Suppressor macrophage (primary cell): Measurements from ENCODE around the gene GOLGA6L24.
"Not testable (repeated sequence)": the region's sequence is repeated elsewhere in the genome, so short reads cannot be mapped to it uniquely, and the experiment has no call there.

ENCODE experiments used
- DNase-seq, 4 experiments: peaks; one replicate each; pipeline ENCODE4 v3.0.0-alpha.2; 2020 to 2022
- total RNA-seq, 17 experiments: gene quantifications; one replicate each; lab custom pipeline; 2026; ENCODE audit warnings: mixed read lengths in 6 of 17, inconsistent platforms in 3 of 17; lab: John Stamatoyannopoulos, UW

The GOLGA6L24 gene
- 0 reads per million in 17 experiments for total RNA-seq

GRCh38 chr15:28357984-28358383 is at the start of gene GOLGA6L24:
Gene GOLGA6L24, minus strand, starts transcription at chr15:28358084. Its CDS starts 61 bp downstream, at chr15:28358023.
- not testable (repeated sequence) for DNase-seq

- DNase-seq = not testable (repeated sequence)
Observed at GRCh38 chr15:28402774-28403435, 45.0 kb upstream of the GOLGA6L24 start.

GRCh38 chr15:28396022-28396421 is 38.1 kb upstream of the GOLGA6L24 start:
- DNase-seq = not testable (repeated sequence)

GRCh38 chr15:28380053-28380452 is 22.2 kb upstream of the GOLGA6L24 start:
- DNase-seq = not testable (repeated sequence)

- not testable (repeated sequence) for DNase-seq
Observed at GRCh38 chr15:28378364-28378763, 20.5 kb upstream of the GOLGA6L24 start, which contains the start of gene GOLGA8F. Gene GOLGA8F, plus strand, starts transcription at chr15:28378664. Its CDS starts 98 bp downstream, at chr15:28378762.

- DNase-seq = not testable (repeated sequence)
Observed at GRCh38 chr15:28365502-28365901, 7.6 kb upstream of the GOLGA6L24 start.

- DNase-seq = not testable (repeated sequence)
Observed at GRCh38 chr15:28322129-28322588, 35.7 kb downstream of the GOLGA6L24 start, which contains the start of gene HERC2. Gene HERC2, minus strand, starts transcription at chr15:28322179. Its CDS starts 746 bp downstream, at chr15:28321433.

- DNase-seq = not testable (repeated sequence)
Observed at GRCh38 chr15:28321358-28322078, 36.4 kb downstream of the GOLGA6L24 start.

- DNase-seq = not testable (repeated sequence)
Observed at GRCh38 chr15:28319725-28320124, 38.2 kb downstream of the GOLGA6L24 start.

- not testable (repeated sequence) for DNase-seq
Observed at GRCh38 chr15:28318828-28319227, 39.1 kb downstream of the GOLGA6L24 start.

GRCh38 chr15:28318122-28318521 is 39.8 kb downstream of the GOLGA6L24 start:
- DNase-seq = not testable (repeated sequence)

GRCh38 chr15:28316958-28317357 is 40.9 kb downstream of the GOLGA6L24 start:
- not testable (repeated sequence) for DNase-seq

- not testable (repeated sequence) for DNase-seq
Observed at GRCh38 chr15:28310454-28310853, 47.4 kb downstream of the GOLGA6L24 start.

GRCh38 chr15:28308718-28309117 is 49.2 kb downstream of the GOLGA6L24 start:
- DNase-seq = not testable (repeated sequence)
